H1 (cell line): Measurements from ENCODE around the gene RUBCN. TPM values are rescaled to one million over a fixed set of nuclear protein-coding genes. Genes with fewer than 3 reads are reported as not detected.

Source experiments
- CTCF ChIA-PET: fragments of 300-600 bp; sonication (Branson Sonifier 250); formaldehyde crosslinking; loops from one replicate; lab custom pipeline; 2021; ENCODE audit not compliant: partially characterized antibody; lab: Charles Lee
- POLR2A ChIA-PET: fragments of 300-600 bp; sonication (Branson Sonifier 250); formaldehyde crosslinking; loops from one replicate; lab custom pipeline; 2021; ENCODE audit warnings: inconsistent platforms; ENCODE audit not compliant: partially characterized antibody; lab: Charles Lee
- DNase-seq, 2 experiments: peaks; one replicate each; pipeline versions ENCODE4 v3.0.0 to v3.0.0-alpha.2; 2010 to 2022; ENCODE audit warnings: low spot score in 2 of 2, low read depth in 1 of 2, mixed read lengths in 1 of 2
- FAIRE-seq: peaks from 2 replicates; lab custom pipeline; 2011; peaks lifted over from hg19 to GRCh38; lab: Jason Lieb, UNC
- H2AFZ ChIP-seq: 2 replicates; pipeline ENCODE4 v1.8.1; 2012; ENCODE audit warnings: low read length, inconsistent platforms
- H2AK5ac ChIP-seq: 2 replicates; pipeline ENCODE4 v1.6.1; 2013; ENCODE audit warnings: low read depth, low read length
- H2BK120ac ChIP-seq: replicated peaks from 2 replicates; pipeline ENCODE3; 2013; ENCODE audit warnings: low read depth, low read length, inconsistent platforms
- H2BK12ac ChIP-seq: 2 replicates; pipeline ENCODE4 v1.6.1; 2013; ENCODE audit warnings: low read depth, low read length
- H2BK15ac ChIP-seq: 2 replicates; pipeline ENCODE4 v1.6.1; 2013; ENCODE audit warnings: low read length
- H2BK20ac ChIP-seq: 2 replicates; pipeline ENCODE4 v1.6.1; 2013; ENCODE audit warnings: low read length
- H2BK5ac ChIP-seq: 2 replicates; pipeline ENCODE4 v1.6.1; 2013; ENCODE audit warnings: low read depth, low read length
- H3K14ac ChIP-seq: 2 replicates; pipeline ENCODE4 v1.6.1; 2013; ENCODE audit warnings: inconsistent platforms; ENCODE audit not compliant: insufficient read length
- H3K18ac ChIP-seq: 2 replicates; pipeline ENCODE4 v1.6.1; 2013; ENCODE audit warnings: low read length; ENCODE audit errors: extremely low read depth
- H3K23ac ChIP-seq: 2 replicates; pipeline ENCODE4 v1.6.1; 2013; ENCODE audit warnings: inconsistent platforms; ENCODE audit not compliant: insufficient read length
- H3K23me2 ChIP-seq: 2 replicates; pipeline ENCODE4 v1.6.1; 2013; ENCODE audit warnings: low read depth, low read length
- H3K27ac ChIP-seq: 2 replicates; pipeline ENCODE4 v1.6.1; 2011; ENCODE audit warnings: low read depth, low read length, inconsistent platforms
- H3K27me3 ChIP-seq, 4 experiments: replicated peaks in 1 of 4; 1 replicate in 1 of 4; 2 replicates in 3 of 4; pipeline versions ENCODE4 v1.6.1 to v1.8.1; 2011 to 2013; ENCODE audit warnings: low read length in 3 of 4, mild to moderate bottlenecking in 3 of 4, inconsistent platforms in 2 of 4, mixed read lengths in 2 of 4, moderate library complexity in 1 of 4; ENCODE audit not compliant: control insufficient read depth in 3 of 4, insufficient read depth in 3 of 4; ENCODE audit errors: extremely low read depth in 1 of 4
- H3K36me3 ChIP-seq, 4 experiments: 2 replicates each; pipeline versions ENCODE4 v1.6.1 to v1.8.1; 2011 to 2013; ENCODE audit warnings: mild to moderate bottlenecking in 4 of 4, low read length in 3 of 4, moderate library complexity in 2 of 4, control low read depth in 1 of 4, inconsistent platforms in 1 of 4; ENCODE audit not compliant: insufficient read depth in 4 of 4, control insufficient read depth in 2 of 4
- H3K4ac ChIP-seq: replicated peaks from 2 replicates; pipeline ENCODE3; 2013; ENCODE audit warnings: low read length, low read depth, mixed read lengths, inconsistent platforms; ENCODE audit not compliant: insufficient read length
- H3K4me1 ChIP-seq, 4 experiments: replicated peaks in 1 of 4; 1 replicate in 1 of 4; 2 replicates in 3 of 4; pipeline versions ENCODE4 v1.6.1 to v1.8.1; 2011 to 2013; ENCODE audit warnings: low read length in 3 of 4, inconsistent platforms in 2 of 4, mixed read lengths in 1 of 4; ENCODE audit not compliant: insufficient read depth in 4 of 4, control insufficient read depth in 3 of 4
- H3K4me2 ChIP-seq, 2 experiments: 2 replicates each; pipeline versions ENCODE4 v1.6.1 to v1.8.1; 2011 to 2013; ENCODE audit warnings: low read depth in 2 of 2, low read length in 2 of 2, control low read depth in 1 of 2, inconsistent platforms in 1 of 2, mild to moderate bottlenecking in 1 of 2; ENCODE audit not compliant: insufficient read depth in 1 of 2
- H3K4me3 ChIP-seq, 4 experiments: fragments of 200-600, 300-600 bp in 1 of 4; sonication (generic), shearing (Covaris generic), sonication (Bioruptor Twin) in 1 of 4; 2 replicates each; pipeline versions ENCODE4 v1.5.1 to v1.8.1; 2011 to 2016; ENCODE audit warnings: low read length in 4 of 4, low read depth in 3 of 4, control low read depth in 2 of 4, inconsistent platforms in 2 of 4, mild to moderate bottlenecking in 2 of 4, mixed read lengths in 1 of 4, moderate library complexity in 1 of 4; ENCODE audit not compliant: insufficient read depth in 2 of 4; ENCODE audit errors: extremely low read depth in 1 of 4
- H3K56ac ChIP-seq: replicated peaks from 2 replicates; pipeline ENCODE3; 2013; ENCODE audit warnings: low read depth, mild to moderate bottlenecking, mixed read lengths, low read length, inconsistent platforms; ENCODE audit not compliant: insufficient read length
- H3K79me1 ChIP-seq: 2 replicates; pipeline ENCODE4 v1.6.1; 2013; ENCODE audit warnings: low read depth, low read length, control low read depth
- H3K79me2 ChIP-seq, 2 experiments: 2 replicates each; pipeline versions ENCODE4 v1.6.1 to v1.8.1; 2012 to 2013; ENCODE audit warnings: low read length in 2 of 2, mild to moderate bottlenecking in 2 of 2, inconsistent platforms in 1 of 2; ENCODE audit not compliant: insufficient read depth in 2 of 2, control insufficient read depth in 1 of 2
- H3K9ac ChIP-seq, 4 experiments: replicated peaks in 1 of 4; 1 replicate in 1 of 4; 2 replicates in 3 of 4; pipeline versions ENCODE4 v1.6.1 to v1.8.1; 2011 to 2013; ENCODE audit warnings: low read depth in 3 of 4, low read length in 3 of 4, control low read depth in 2 of 4, mild to moderate bottlenecking in 2 of 4, moderate library complexity in 2 of 4, inconsistent platforms in 1 of 4; ENCODE audit errors: extremely low read depth in 1 of 4
- H3K9me3 ChIP-seq, 2 experiments: 2 replicates each; pipeline versions ENCODE4 v1.6.1 to v1.8.1; 2012 to 2013; ENCODE audit warnings: mild to moderate bottlenecking in 2 of 2, moderate library complexity in 2 of 2, control low read depth in 1 of 2, inconsistent platforms in 1 of 2, low read depth in 1 of 2, low read length in 1 of 2, mixed read lengths in 1 of 2; ENCODE audit not compliant: insufficient read depth in 2 of 2
- H4K20me1 ChIP-seq, 2 experiments: replicated peaks in 1 of 2; 2 replicates each; pipeline versions ENCODE3 to v1.8.1; 2011 to 2013; ENCODE audit warnings: inconsistent platforms in 2 of 2, low read length in 2 of 2, mild to moderate bottlenecking in 1 of 2; ENCODE audit not compliant: insufficient read depth in 2 of 2, control insufficient read depth in 1 of 2
- H4K5ac ChIP-seq: 2 replicates; pipeline ENCODE4 v1.6.1; 2013; ENCODE audit warnings: low read length, low read depth, mixed read lengths, inconsistent platforms; ENCODE audit not compliant: insufficient read length
- H4K8ac ChIP-seq: 2 replicates; pipeline ENCODE4 v1.8.0; 2013; ENCODE audit warnings: mild to moderate bottlenecking, moderate library complexity, low read length, inconsistent platforms; ENCODE audit not compliant: insufficient read depth; ENCODE audit errors: extremely low read depth
- H4K91ac ChIP-seq: replicated peaks from 2 replicates; pipeline ENCODE3; 2013; ENCODE audit warnings: low read length, mixed read lengths, inconsistent platforms; ENCODE audit not compliant: insufficient read length
- POLR2AphosphoS5 ChIP-seq: IDR thresholded peaks from 2 replicates; pipeline ENCODE4 v1.6.1; 2011; ENCODE audit warnings: low read depth, low read length
- SUZ12 ChIP-seq: fragments of 200-600 bp; sonication (generic); IDR thresholded peaks from 2 replicates; pipeline ENCODE4 v1.6.1; 2012; ENCODE audit warnings: mild to moderate bottlenecking, inconsistent platforms, low read length, moderate library complexity, mixed read lengths
- WGBS, 2 experiments: shearing (Covaris generic) in 1 of 2; methylation state at CpG; one replicate each; pipeline versions ENCODE4 v1.1.6 to v1.1.7; 2013 to 2015; ENCODE audit warnings: low lambda C conversion rate in 2 of 2, mixed read lengths in 2 of 2, inconsistent platforms in 1 of 2, low coverage in 1 of 2, missing lambda C conversion rate in 1 of 2; ENCODE audit not compliant: insufficient replicate concordance in 2 of 2, insufficient coverage in 1 of 2, insufficient read length in 1 of 2; ENCODE audit errors: extremely low coverage in 1 of 2, missing lambda C conversion rate in 1 of 2; 5-methylcytosine and 5-hydroxymethylcytosine counted together
- polyA plus RNA-seq, 7 experiments: library from polyadenylated mRNA; depleted of rRNA in 3 of 7; stranded (reverse) in 5 of 7; unstranded in 2 of 7; fragments of >200 nt in 5 of 7; fragments of 200-250 nt in 2 of 7; gene quantifications; 1 replicate in 5 of 7; 2 replicates in 1 of 7; 4 replicates in 1 of 7; pipeline versions ENCODE4 v1.2.1 to v1.2.3, GENCODE V29; 2011 to 2013; ENCODE audit warnings: missing spikeins in 2 of 7, mixed read lengths in 2 of 7
- total RNA-seq: library from RNA; stranded (reverse); fragmentation: NEBNext Ultra II Directional; extraction: Animal tissue kit (Norgen Biotek cat#: 25700); gene quantifications from 2 replicates; pipeline ENCODE4 v1.2.1, GENCODE V29; 2021

Gene RUBCN
- total and polyA plus RNA-seq, 2 of the 8 experiments (the other 6 are each of a cell fraction or from before 2014, with no cell fraction given): 9.3 to 21.9 TPM

- Histone ChIP-seq H3K23me2 (peaks cover 18% of the 10 kb centered on the region; the same call in 1 of the 2 replicates), H2BK20ac (no peak overlapping the region), H3K14ac (no peak overlapping the region), H4K8ac (no peak overlapping the region), H3K4me2 (no peak overlapping the region; a peak in 1 of 4 replicates), H3K9ac (no peak overlapping the region), H4K5ac (no peak overlapping the region), H3K18ac (no peak overlapping the region), H3K79me2 (peaks cover 0 to 10% of the 10 kb centered on the region in 2 experiments; a peak in 1 of 4 replicates), H3K9me3 (no peaks in the 10 kb centered on the region), H2BK5ac (no peak overlapping the region), H3K4ac (no peak overlapping the region), H3K23ac (no peak overlapping the region), H2AFZ (no peak overlapping the region), H4K20me1 (peaks cover 0 to 3% of the 10 kb centered on the region in 2 experiments), H2BK12ac (no peak overlapping the region), H2BK15ac (no peak overlapping the region), H2BK120ac (no peak overlapping the region)
- POLR2A ChIA-PET: no interaction called here
- FAIRE-seq: no peak
- no peak for TF ChIP-seq POLR2AphosphoS5
- 0 out of 2 replicates have a peak, but pooled peaks have one; percentile 13 for TF ChIP-seq SUZ12
- TF ChIP-seq, all 59 proteins: peak for 1
- no peaks in the 10 kb centered on the region; the same call in 1 of the 2 replicates for H3K79me1 ChIP-seq
- CTCF ChIA-PET: no interaction called here
- H3K27ac ChIP-seq: no peak overlapping the region
- WGBS, 2 experiments: 94% methylated on average over 5 of the region's 5 CpGs; no CpG with 5 or more reads in 1 of the 2 experiments
- H3K4me3 ChIP-seq: no peak overlapping the region
- no peak overlapping the region for H4K91ac ChIP-seq
- peaks cover 0 to 25% (median 13%) of the 10 kb centered on the region in 4 experiments; a peak in 6 of 7 replicates for H3K27me3 ChIP-seq
- H3K4me1 ChIP-seq: peaks cover 0 to 7% (median 2%) of the 10 kb centered on the region in 4 experiments; a peak in 6 of 7 replicates
- no peaks in the 10 kb centered on the region for H3K36me3 ChIP-seq
- DNase-seq: no peak
- H2AK5ac ChIP-seq: no peak overlapping the region
- no peak overlapping the region for H3K56ac ChIP-seq
Measured at GRCh38 chr3:197752107-197752506, 15.4 kb upstream of the RUBCN start.
